GM18951 (cell line): Measurements from ENCODE around the gene TNFRSF8.

ENCODE experiments used
- POLR2A ChIP-seq: IDR thresholded peaks from 4 replicates; pipeline ENCODE4 v1.6.1; 2011; ENCODE audit warnings: mild to moderate bottlenecking; ENCODE audit not compliant: insufficient read length, insufficient read depth; ENCODE audit errors: extremely low read depth
- in situ Hi-C: fragments of 300-500 bp; cut with MboI; formaldehyde crosslinking; loops from one replicate; pipeline ENCODE4 v1.12.0; 2022; ENCODE audit warnings: low sequenced_read_pairs, mixed read lengths, inconsistent platforms; ENCODE audit not compliant: unreplicated experiment

Gene TNFRSF8

GRCh38 chr1:12130466-12131130 lies 67.5 kb downstream of the TNFRSF8 start:
- in situ Hi-C loops, result no loop called here
- no peak for TF ChIP-seq POLR2A

- TF ChIP-seq POLR2A, result no peak
- in situ Hi-C loops, result no loop called here
These were observed 69.0 kb downstream of the TNFRSF8 start for GRCh38 chr1:12132078-12132477.

GRCh38 chr1:12134716-12135115 lies 71.6 kb downstream of the TNFRSF8 start:
- in situ Hi-C loops, result no loop called here
- TF ChIP-seq POLR2A, result no peak

- no peak for TF ChIP-seq POLR2A
- in situ Hi-C loops, result no loop called here
These were observed 72.5 kb downstream of the TNFRSF8 start for GRCh38 chr1:12135612-12136011.

GRCh38 chr1:12136916-12137610 lies 74.0 kb downstream of the TNFRSF8 start:
- TF ChIP-seq POLR2A, result no peak
- in situ Hi-C loops, result no loop called here

- TF ChIP-seq POLR2A, result no peak
- in situ Hi-C loops, result no loop called here
These were observed 75.4 kb downstream of the TNFRSF8 start for GRCh38 chr1:12138196-12139168.

- no peak for TF ChIP-seq POLR2A
- in situ Hi-C loops, result no loop called here
These were observed 76.9 kb downstream of the TNFRSF8 start for GRCh38 chr1:12140016-12140415.

GRCh38 chr1:12140515-12141162 lies 77.5 kb downstream of the TNFRSF8 start:
- TF ChIP-seq POLR2A, result no peak
- in situ Hi-C loops, result no loop called here

GRCh38 chr1:12141163-12141850 lies 78.2 kb downstream of the TNFRSF8 start:
- TF ChIP-seq POLR2A, result no peak

GRCh38 chr1:12142141-12142823 lies 79.2 kb downstream of the TNFRSF8 start:
- TF ChIP-seq POLR2A, result no peak
- in situ Hi-C loops, result no loop called here

More at GRCh38 chr1:12141163-12141850, 78.2 kb downstream of the TNFRSF8 start:
- in situ Hi-C loops, result no loop called here

GRCh38 chr1:12142891-12143630 lies 80.0 kb downstream of the TNFRSF8 start:
- TF ChIP-seq POLR2A, result no peak
- in situ Hi-C loops, result no loop called here

- in situ Hi-C loops, result no loop called here
- TF ChIP-seq POLR2A, result no peak
These were observed 80.6 kb downstream of the TNFRSF8 start for GRCh38 chr1:12143631-12144155.
